Caco-2 (cell line): Measurements from ENCODE around the gene ALG10. TPM values are rescaled to one million over a fixed set of nuclear protein-coding genes. Genes with fewer than 3 reads are reported as not detected.

Source experiments
- BruUV-seq: library from RNA; stranded (reverse); fragments of 400-500 nt; replicated peaks from 2 replicates; lab custom pipeline; 2021; lab: Mats Ljungman, UMichigan
- CTCF ChIA-PET: fragments of 300-600 bp; sonication (Branson Sonifier 250); formaldehyde crosslinking; loops from one replicate; lab custom pipeline; 2022; ENCODE audit warnings: antibody characterized with exemption; lab: Charles Lee
- POLR2A ChIA-PET: fragments of 300-600 bp; sonication (Branson Sonifier 250); formaldehyde crosslinking; loops from one replicate; lab custom pipeline; 2022; ENCODE audit warnings: antibody characterized with exemption; lab: Charles Lee
- DNase-seq, 2 experiments: peaks; one replicate each; pipeline versions ENCODE4 v3.0.0 to v3.0.0-alpha.2; 2020 to 2022
- H3K27me3 ChIP-seq: replicated peaks from 2 replicates; pipeline ENCODE4 v1.6.0; 2011; ENCODE audit warnings: low read length; ENCODE audit not compliant: control insufficient read depth, insufficient read depth
- H3K36me3 ChIP-seq: 2 replicates; pipeline ENCODE4 v1.5.1; 2011; ENCODE audit warnings: low read length; ENCODE audit not compliant: control insufficient read depth, insufficient read depth
- H3K4me1 ChIP-seq: fragments of 250-450 bp; sonication (Bioruptor Pico); 2 replicates; pipeline ENCODE4 v1.5.1; 2020; ENCODE audit warnings: mild to moderate bottlenecking
- H3K4me3 ChIP-seq: 2 replicates; pipeline ENCODE4 v1.5.1; 2011; ENCODE audit warnings: low read depth, mild to moderate bottlenecking, control low read depth, low read length
- H3K9me3 ChIP-seq: fragments of 250-450 bp; sonication (Bioruptor Pico); 2 replicates; pipeline ENCODE4 v1.5.1; 2020; ENCODE audit warnings: mild to moderate bottlenecking, moderate library complexity
- H3K27ac Mint-ChIP-seq: one replicate; pipeline ENCODE4 v1.8.0; 2022; ENCODE audit warnings: mixed read lengths; ENCODE audit not compliant: unreplicated experiment
- H3K27me3 Mint-ChIP-seq: one replicate; pipeline ENCODE4 v1.8.0; 2022; ENCODE audit warnings: mixed read lengths; ENCODE audit not compliant: insufficient read depth, unreplicated experiment
- H3K36me3 Mint-ChIP-seq: one replicate; pipeline ENCODE4 v1.8.0; 2022; ENCODE audit warnings: mild to moderate bottlenecking, mixed read lengths; ENCODE audit not compliant: insufficient read depth, unreplicated experiment
- H3K4me1 Mint-ChIP-seq: one replicate; pipeline ENCODE4 v1.8.0; 2022; ENCODE audit warnings: low read depth, mixed read lengths; ENCODE audit not compliant: unreplicated experiment
- H3K4me3 Mint-ChIP-seq: one replicate; pipeline ENCODE4 v1.8.0; 2022; ENCODE audit warnings: mild to moderate bottlenecking, moderate library complexity, mixed read lengths; ENCODE audit not compliant: unreplicated experiment
- H3K9me3 Mint-ChIP-seq: one replicate; pipeline ENCODE4 v1.8.0; 2022; ENCODE audit warnings: mixed read lengths; ENCODE audit not compliant: unreplicated experiment
- CTCF ChIP-seq, 2 experiments: fragments of 200-600 bp in 1 of 2; IDR thresholded peaks; 1 replicate in 1 of 2; 2 replicates in 1 of 2; pipeline versions ENCODE4 v1.5.1 to v1.8.0; 2011 to 2022; ENCODE audit warnings: antibody characterized with exemption in 1 of 2, control low read depth in 1 of 2, inconsistent platforms in 1 of 2, low read depth in 1 of 2, low read length in 1 of 2, mild to moderate bottlenecking in 1 of 2, moderate library complexity in 1 of 2; ENCODE audit not compliant: insufficient read depth in 1 of 2, severe bottlenecking in 1 of 2, unreplicated experiment in 1 of 2
- intact Hi-C: fragments of 100-400 bp; cut with micrococcal nuclease; formaldehyde crosslinking; loops from one replicate; pipeline ENCODE4 v1.10.0; 2022; ENCODE audit not compliant: unreplicated experiment
- total RNA-seq: library from RNA; stranded (reverse); gene quantifications from 2 replicates; pipeline ENCODE4 v1.2.3, GENCODE V29; 2022

ALG10 gene
- total RNA-seq, 1 experiment from 2014 or later: 14.7 TPM

- intact Hi-C loops: no loop called here
- peaks cover 3% of the 10 kb centered on the region; the same call in 1 of the 2 replicates for H3K9me3 ChIP-seq
- no peaks in the 10 kb centered on the region for H3K36me3 ChIP-seq
- no peak for DNase-seq
- CTCF ChIA-PET: no interaction called here
- Mint-ChIP-seq H3K27ac (no peak overlapping the region), H3K27me3 (peaks cover 5% of the 10 kb centered on the region), H3K4me3 (no peak overlapping the region), H3K36me3 (no peaks in the 10 kb centered on the region), H3K4me1 (no peaks in the 10 kb centered on the region), H3K9me3 (peaks cover 8% of the 10 kb centered on the region)
- H3K4me3 ChIP-seq: no peak overlapping the region
- H3K4me1 ChIP-seq: no peaks in the 10 kb centered on the region
- POLR2A ChIA-PET: no interaction called here
- no peak for TF ChIP-seq CTCF (IDR thresholded peaks at IDR 0.05; ENCODE audit: insufficient read depth in 1 of 2, low read depth in 1 of 2, low read length in 1 of 2, severe bottlenecking in 1 of 2, unreplicated experiment in 1 of 2)
- no TSS peak for BruUV-seq
- no peaks in the 10 kb centered on the region for H3K27me3 ChIP-seq
Measured at GRCh38 chr12:34054938-34055337, 32.6 kb downstream of the ALG10 start.
